Adrenal gland (tissue), 12 donors: ENCODE results near the gene PPP1R3D. TPM values are rescaled to one million over a fixed set of nuclear protein-coding genes. Genes with fewer than 3 reads are reported as not detected.
"Not testable (repeated sequence)": the region's sequence is repeated elsewhere in the genome, so short reads cannot be mapped to it uniquely, and the experiment has no call there.

Experiments
- DNase-seq, 7 donors: peaks; one replicate each; pipeline ENCODE4 v3.0.0-alpha.2; 2019 to 2020
- H3K27ac ChIP-seq, 5 donors: fragments of 200-600 bp; sonication (generic) in 4 of 5; 1 replicate in 3 of 5; 2 replicates in 2 of 5; pipeline versions ENCODE4 v1.5.1 to v1.8.0; 2016 to 2020; ENCODE audit warnings: mild to moderate bottlenecking in 1 of 5
- H3K27me3 ChIP-seq: fragments of 200-600 bp; 2 replicates; pipeline ENCODE4 v1.8.0; 2021
- H3K36me3 ChIP-seq, 2 donors: fragments of 200-600 bp; replicated peaks in 1 of 2; 1 replicate in 1 of 2; 2 replicates in 1 of 2; pipeline versions ENCODE4 v1.5.1 to v1.8.0; 2018 to 2022
- H3K4me1 ChIP-seq, 2 donors: fragments of 200-600 bp; replicated peaks in 1 of 2; 1 replicate in 1 of 2; 2 replicates in 1 of 2; pipeline versions ENCODE4 v1.5.1 to v1.8.0; 2018 to 2021
- H3K4me3 ChIP-seq, 4 donors: fragments of 200-600 bp; sonication (generic) in 3 of 4; one replicate each; pipeline ENCODE4 v1.5.1; 2016 to 2018
- H3K9me3 ChIP-seq, 3 donors: fragments of 200-600 bp; sonication (generic) in 1 of 3; replicated peaks in 1 of 3; 1 replicate in 2 of 3; 2 replicates in 1 of 3; pipeline versions ENCODE4 v1.5.1 to v1.8.0; 2016 to 2021
- CTCF ChIP-seq, 6 experiments: fragments of 450-650 bp in 4 of 6; fragments of 200-600 bp in 2 of 6; sonication (generic) in 1 of 6; IDR thresholded peaks; 1 replicate in 5 of 6; 2 replicates in 1 of 6; pipeline versions ENCODE4 v1.5.1 to v1.8.0; 2016 to 2021; ENCODE audit warnings: antibody characterized with exemption in 6 of 6, mild to moderate bottlenecking in 2 of 6, moderate library complexity in 1 of 6
- POLR2A ChIP-seq, 2 donors: fragments of 450-650 bp; IDR thresholded peaks; one replicate each; pipeline ENCODE4 v1.6.1; 2017; ENCODE audit warnings: antibody characterized with exemption in 2 of 2, mild to moderate bottlenecking in 2 of 2, moderate library complexity in 1 of 2
- WGBS, 4 donors: extraction: QIAGEN DNeasy Blood & Tissue Kit in 2 of 4; methylation state at CpG; one replicate each; pipeline versions ENCODE4 v1.1.5 to v1.1.7; 2013 to 2017; 5-methylcytosine and 5-hydroxymethylcytosine counted together
- intact Hi-C, 2 donors: fragments of 100-400 bp; cut with DNase I; formaldehyde crosslinking; loops; one replicate each; pipeline versions ENCODE4 v1.14.1 to v1.15.0; 2022 to 2023
- polyA plus RNA-seq, 3 donors: library from polyadenylated mRNA; stranded (reverse); fragments of 200-250 nt in 2 of 3; fragments of 350-450 nt in 1 of 3; fragmentation: Illumina TruSeq in 1 of 3; extraction: RNeasy Lipid Tissue Mini Kit (QIAGEN cat#74804) in 1 of 3; gene quantifications; one replicate each; pipeline ENCODE4 v1.2.3, GENCODE V29; 2013 to 2014
- total RNA-seq, 9 donors: library from RNA; depleted of rRNA in 4 of 9; stranded (reverse); fragments of >200 nt in 4 of 9; fragments of 120-200 nt in 1 of 9; fragmentation: NEBNext Ultra II Directional in 1 of 9; extraction: Animal tissue kit (Norgen Biotek cat#: 25700) in 1 of 9; gene quantifications; one replicate each; pipeline versions ENCODE4 v1.1.0 to v1.2.4, GENCODE V29; 2013 to 2023
- donor health status: healthy with polysubstance abuse.
- donor health status: Bipolar disorder and iron deficiency.
- donor health status: DM: yes; HTN: yes; CAD: no.
- donor health status: DM: no; HTN: no; CAD: no.
- donor health status: DM: no; HTN: no; CAD: no.
- donor health status: DM: yes; HTN: yes; CAD: no.

Gene PPP1R3D
- total and polyA plus RNA-seq, 12 donors: 2.1 to 9.1 (median 6.7) TPM

- intact Hi-C loops: no loop called here
- WGBS, 4 donors: 67 to 85% (median 76%) methylated on average over 1 of the region's 1 CpG
- H3K9me3 ChIP-seq: no peaks in the 10 kb centered on the region
- no peaks in the 10 kb centered on the region for H3K36me3 ChIP-seq
- H3K4me1 ChIP-seq: no peaks in the 10 kb centered on the region
- TF ChIP-seq POLR2A (IDR thresholded peaks at IDR 0.05): no peak
- no peak for TF ChIP-seq CTCF (IDR thresholded peaks at IDR 0.05)
- no peak overlapping the region for H3K27ac ChIP-seq
- no peak for DNase-seq
- H3K27me3 ChIP-seq: no peaks in the 10 kb centered on the region
- H3K4me3 ChIP-seq: no peak overlapping the region
Observed at GRCh38 chr20:59895908-59896307, 44.2 kb downstream of the PPP1R3D start.

- H3K36me3 ChIP-seq: no peaks in the 10 kb centered on the region
Observed at GRCh38 chr20:59891581-59891980, 48.5 kb downstream of the PPP1R3D start.

GRCh38 chr20:59890035-59890434, 50.1 kb downstream of the PPP1R3D start:
- 68 to 90% (median 78%) methylated on average over 2 of the region's 2 CpGs for WGBS, 4 donors
- H3K4me3 ChIP-seq, H3K4me1 ChIP-seq, intact Hi-C loops, H3K27me3 ChIP-seq, H3K27ac ChIP-seq, DNase-seq, H3K36me3 ChIP-seq, H3K9me3 ChIP-seq: not testable (repeated sequence)

More at GRCh38 chr20:59891581-59891980, 48.5 kb downstream of the PPP1R3D start:
- WGBS, 4 donors: 79 to 93% (median 89%) methylated on average over 1 of the region's 1 CpG
- Histone ChIP-seq H3K4me3 (no peak overlapping the region), H3K27me3 (no peaks in the 10 kb centered on the region), H3K27ac (no peak overlapping the region), H3K4me1 (no peaks in the 10 kb centered on the region), H3K9me3 (no peaks in the 10 kb centered on the region)
- TF ChIP-seq POLR2A (IDR thresholded peaks at IDR 0.05) (no peak), CTCF (IDR thresholded peaks at IDR 0.05) (no peak)
- intact Hi-C loops: no loop called here
- DNase-seq: no peak

- Histone ChIP-seq H3K27me3 (no peaks in the 10 kb centered on the region), H3K9me3 (no peaks in the 10 kb centered on the region), H3K27ac (no peak overlapping the region), H3K36me3 (no peaks in the 10 kb centered on the region), H3K4me3 (no peak overlapping the region), H3K4me1 (no peaks in the 10 kb centered on the region)
- no peak for DNase-seq
- WGBS, 4 donors: 90 to 100% (median 97%) methylated on average over 1 of the region's 1 CpG
- intact Hi-C loops: no loop called here
- TF ChIP-seq CTCF (IDR thresholded peaks at IDR 0.05): no peak
- TF ChIP-seq POLR2A (IDR thresholded peaks at IDR 0.05): no peak
Observed at GRCh38 chr20:59888050-59888449, 52.1 kb downstream of the PPP1R3D start.

Other genes starting within 250 kb of the PPP1R3D start
- 1 to 10 TPM in 4 of 9 donors, under 1 TPM in 5; 0.28 to 2.2 (median 0.92) TPM for gene SYCP2, start 6.7 kb downstream of the PPP1R3D start, total RNA-seq
- gene SYCP2, start 6.7 kb downstream of the PPP1R3D start, polyA plus RNA-seq: 1 to 10 TPM in 2 of 3 donors, under 1 TPM in 1; 0.62 to 2.7 (median 2.2) TPM
- gene FAM217B, start 84 bp upstream of the PPP1R3D start, total RNA-seq: 10 to 100 TPM in 3 of 9 donors, 1 to 10 TPM in 6; 4.0 to 12.9 (median 8.3) TPM
- gene FAM217B, start 84 bp upstream of the PPP1R3D start, polyA plus RNA-seq: 1 to 10 TPM; 1.6 to 9.3 (median 3.9) TPM
- 1 to 10 TPM in 3 of 9 donors, under 1 TPM in 5, not detected in 1; 0.32 to 1.4 (median 0.83) TPM for gene CDH26, start 18.1 kb upstream of the PPP1R3D start, total RNA-seq
- 1 to 10 TPM in 2 of 3 donors, under 1 TPM in 1; 0.27 to 2.9 (median 1.0) TPM for gene CDH26, start 18.1 kb upstream of the PPP1R3D start, polyA plus RNA-seq